ENCODE data around the gene XRCC5. TPM values are rescaled to one million over a fixed set of nuclear protein-coding genes. Genes with fewer than 3 reads are reported as not detected.

Gene XRCC5
- total and polyA plus RNA-seq, 2 donors (not counting 3 experiments of a cell fraction or from before 2014, with no cell fraction given), result 267 to 319 TPM

DNA sequence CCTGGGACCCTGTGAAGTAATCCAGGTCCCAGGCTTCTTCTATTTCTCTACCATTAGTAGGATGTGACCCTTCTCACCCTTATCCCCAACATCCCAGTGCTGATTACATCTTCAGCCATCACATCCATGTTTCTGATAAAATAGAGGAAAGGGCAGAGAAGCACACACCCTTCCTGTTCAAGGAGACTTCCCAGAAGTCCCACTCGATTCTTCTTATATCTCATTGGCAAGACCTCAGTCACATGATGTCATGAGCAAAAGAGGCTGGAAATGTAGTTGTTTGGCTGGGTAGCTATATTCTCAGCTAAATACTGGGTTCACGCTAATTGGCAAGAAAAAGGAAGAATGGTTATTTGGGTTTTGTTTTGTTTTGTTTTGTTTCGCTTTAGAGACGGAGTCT lies 8.0 kb upstream of the XRCC5 start:
- ChIA-PET CTCF (interaction anchor here (1.0 kb wide), 1 partner anchor 9 kb away, joined by 3 read pairs; no protein-coding TSS in a partner anchor), POLR2A (no interaction called here)
- DNase-seq (ENCODE audit: low read depth, low spot score) (no peak), FAIRE-seq (no peak)
- Histone ChIP-seq H3K4me1 (ENCODE audit: control insufficient read depth, extremely low read depth, insufficient read depth, low read length) (no peaks in the 10 kb centered on the region), H4K20me1 (replicated peaks; ENCODE audit: control insufficient read depth, extremely low read depth, insufficient read depth, low read length) (no peaks in the 10 kb centered on the region), H3K9ac (replicated peaks; ENCODE audit: extremely low read depth, insufficient read depth, low read length) (no peak overlapping the region), H3K4me2 (ENCODE audit: insufficient read depth, low read length) (no peak overlapping the region), H3K36me3 (ENCODE audit: control insufficient read depth in 2 of 2, extremely low read depth in 1 of 2, insufficient read depth in 2 of 2, low read length in 2 of 2) (no peaks in the 10 kb centered on the region), H3K4me3 (replicated peaks in 1 of 3; ENCODE audit: insufficient read depth in 1 of 3, low read depth in 1 of 3, low read length in 3 of 3) (no peak overlapping the region), H3K27me3 (ENCODE audit: control insufficient read depth in 2 of 2, insufficient read depth in 2 of 2, low read length in 2 of 2) (peaks cover 12 to 23% of the 10 kb centered on the region in 2 experiments), H3K9me3 (replicated peaks; ENCODE audit: control insufficient read depth, insufficient read depth, low read length) (no peaks in the 10 kb centered on the region), H3K9me1 (replicated peaks; ENCODE audit: control insufficient read depth, extremely low read depth, insufficient read depth, low read length) (no peaks in the 10 kb centered on the region), H3K79me2 (ENCODE audit: control insufficient read depth, insufficient read depth, low read length) (no peaks in the 10 kb centered on the region), H3K27ac (ENCODE audit: insufficient read depth, low read depth, low read length) (no peak overlapping the region), H2AFZ (ENCODE audit: low read depth, low read length) (no peak overlapping the region)
- no TSS peak for BruUV-seq (replicated peaks)
- intact Hi-C loops (cut with micrococcal nuclease), result no loop called here
- dilution Hi-C loops (cut with MboI; ENCODE audit: extremely low pct_ligation_motif_present, low sequenced_read_pairs), result no loop called here
- no peak for TF ChIP-seq MYC (IDR thresholded peaks at IDR 0.05; ENCODE audit: low read depth, low read length)
- no peak for TF ChIP-seq POLR2AphosphoS5 (IDR thresholded peaks at IDR 0.05; ENCODE audit: insufficient read depth, low read depth, low read length)
- no peak for TF ChIP-seq POLR2A (IDR thresholded peaks at IDR 0.05; ENCODE audit: low read depth, low read length)
- TF ChIP-seq GATA2 (IDR thresholded peaks at IDR 0.05; ENCODE audit: insufficient read depth, insufficient read length, low read depth, low read length), result no peak
- no peak for TF ChIP-seq FOS (IDR thresholded peaks at IDR 0.05; ENCODE audit: borderline replicate concordance, insufficient read depth, low read length)
- TF ChIP-seq EZH2 (IDR thresholded peaks at IDR 0.05; ENCODE audit: borderline replicate concordance, low read depth, low read length, severe bottlenecking), result no peak
- TF ChIP-seq, protein P1, sequence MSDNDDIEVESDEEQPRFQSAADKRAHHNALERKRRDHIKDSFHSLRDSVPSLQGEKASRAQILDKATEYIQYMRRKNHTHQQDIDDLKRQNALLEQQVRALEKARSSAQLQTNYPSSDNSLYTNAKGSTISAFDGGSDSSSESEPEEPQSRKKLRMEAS (IDR thresholded peaks at IDR 0.05; ENCODE audit: insufficient read depth, insufficient read length), result no peak
- TF ChIP-seq, protein P2, sequence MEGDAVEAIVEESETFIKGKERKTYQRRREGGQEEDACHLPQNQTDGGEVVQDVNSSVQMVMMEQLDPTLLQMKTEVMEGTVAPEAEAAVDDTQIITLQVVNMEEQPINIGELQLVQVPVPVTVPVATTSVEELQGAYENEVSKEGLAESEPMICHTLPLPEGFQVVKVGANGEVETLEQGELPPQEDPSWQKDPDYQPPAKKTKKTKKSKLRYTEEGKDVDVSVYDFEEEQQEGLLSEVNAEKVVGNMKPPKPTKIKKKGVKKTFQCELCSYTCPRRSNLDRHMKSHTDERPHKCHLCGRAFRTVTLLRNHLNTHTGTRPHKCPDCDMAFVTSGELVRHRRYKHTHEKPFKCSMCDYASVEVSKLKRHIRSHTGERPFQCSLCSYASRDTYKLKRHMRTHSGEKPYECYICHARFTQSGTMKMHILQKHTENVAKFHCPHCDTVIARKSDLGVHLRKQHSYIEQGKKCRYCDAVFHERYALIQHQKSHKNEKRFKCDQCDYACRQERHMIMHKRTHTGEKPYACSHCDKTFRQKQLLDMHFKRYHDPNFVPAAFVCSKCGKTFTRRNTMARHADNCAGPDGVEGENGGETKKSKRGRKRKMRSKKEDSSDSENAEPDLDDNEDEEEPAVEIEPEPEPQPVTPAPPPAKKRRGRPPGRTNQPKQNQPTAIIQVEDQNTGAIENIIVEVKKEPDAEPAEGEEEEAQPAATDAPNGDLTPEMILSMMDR (IDR thresholded peaks at IDR 0.05; ENCODE audit: extremely low read depth in 1 of 2, insufficient read depth in 1 of 2, low read depth in 1 of 2, low read length in 2 of 2), result no peak
- TF ChIP-seq JUN (IDR thresholded peaks at IDR 0.05; ENCODE audit: borderline replicate concordance, insufficient read depth, insufficient read length, low read depth), result no peak

All from endothelial cell of umbilical vein (primary cell).